Gastrocnemius medialis (tissue), 4 donors: ENCODE measurements around the gene MISP. TPM values are rescaled to one million over a fixed set of nuclear protein-coding genes. Genes with fewer than 3 reads are reported as not detected.

ENCODE experiments used
- ATAC-seq, 2 donors: fragments of 150-250 bp; one replicate each; pipeline ENCODE4 v1.9.1; 2016
- DNase-seq, 2 donors: peaks; one replicate each; pipeline ENCODE4 v3.0.0-alpha.2; 2019
- H3K27ac ChIP-seq, 4 donors: fragments of 200-600 bp; sonication (generic); 1 replicate in 1 of 4; 2 replicates in 3 of 4; pipeline ENCODE4 v1.5.1; 2016 to 2018; ENCODE audit warnings: mild to moderate bottlenecking in 2 of 4, moderate library complexity in 1 of 4
- H3K27me3 ChIP-seq, 3 donors: fragments of 200-600 bp; sonication (generic) in 2 of 3; 1 replicate in 1 of 3; 2 replicates in 2 of 3; pipeline versions ENCODE4 v1.5.1 to v1.6.0; 2016 to 2019; ENCODE audit warnings: mild to moderate bottlenecking in 1 of 3, moderate library complexity in 1 of 3
- H3K36me3 ChIP-seq, 2 donors: fragments of 200-600 bp; sonication (generic) in 1 of 2; one replicate each; pipeline ENCODE4 v1.5.1; 2017 to 2018
- H3K4me1 ChIP-seq, 2 donors: fragments of 200-600 bp; sonication (generic) in 1 of 2; one replicate each; pipeline ENCODE4 v1.5.1; 2016 to 2017; ENCODE audit warnings: mild to moderate bottlenecking in 2 of 2
- H3K4me3 ChIP-seq, 4 donors: fragments of 200-600 bp; sonication (generic) in 3 of 4; 1 replicate in 1 of 4; 2 replicates in 3 of 4; pipeline ENCODE4 v1.5.1; 2016 to 2019; ENCODE audit warnings: mild to moderate bottlenecking in 2 of 4
- H3K9me3 ChIP-seq, 3 donors: fragments of 200-600 bp; sonication (generic) in 2 of 3; 1 replicate in 1 of 3; 2 replicates in 2 of 3; pipeline ENCODE4 v1.5.1; 2016 to 2019
- POLR2A ChIP-seq, 2 donors: fragments of 450-650 bp; IDR thresholded peaks; one replicate each; pipeline ENCODE4 v1.6.1; 2017; ENCODE audit warnings: antibody characterized with exemption in 2 of 2, mild to moderate bottlenecking in 2 of 2, moderate library complexity in 2 of 2
- in situ Hi-C, 4 donors: fragments of 200-750 bp; cut with MboI; loops; one replicate each; pipeline versions ENCODE4 v1.15.0 to v1.8.0; 2017; ENCODE audit warnings: low sequenced_read_pairs in 4 of 4
- intact Hi-C: fragments of 100-400 bp; cut with DNase I; formaldehyde crosslinking; loops from one replicate; pipeline ENCODE4 v1.15.1; 2023; ENCODE audit warnings: low total_unique reads
- total RNA-seq, 4 donors: library from RNA; depleted of rRNA; stranded (reverse); fragments of >200 nt; gene quantifications; one replicate each; pipeline versions ENCODE4 v1.1.0 to v1.2.3, GENCODE V29; 2016
- TF ChIP-seq, protein P1 (sequence below), 5 experiments: fragments of 450-650 bp in 3 of 5; fragments of 200-600 bp in 2 of 5; sonication (generic) in 2 of 5; IDR thresholded peaks in 4 of 5; conservative IDR thresholded peaks in 1 of 5; 1 replicate in 4 of 5; 2 replicates in 1 of 5; pipeline ENCODE4 v1.5.1; 2016 to 2019; ENCODE audit warnings: antibody characterized with exemption in 5 of 5, mild to moderate bottlenecking in 3 of 5, moderate library complexity in 3 of 5

MISP gene
- total RNA-seq, 4 donors from 2014 or later: 1.2 TPM; not detected in 3

DNA sequence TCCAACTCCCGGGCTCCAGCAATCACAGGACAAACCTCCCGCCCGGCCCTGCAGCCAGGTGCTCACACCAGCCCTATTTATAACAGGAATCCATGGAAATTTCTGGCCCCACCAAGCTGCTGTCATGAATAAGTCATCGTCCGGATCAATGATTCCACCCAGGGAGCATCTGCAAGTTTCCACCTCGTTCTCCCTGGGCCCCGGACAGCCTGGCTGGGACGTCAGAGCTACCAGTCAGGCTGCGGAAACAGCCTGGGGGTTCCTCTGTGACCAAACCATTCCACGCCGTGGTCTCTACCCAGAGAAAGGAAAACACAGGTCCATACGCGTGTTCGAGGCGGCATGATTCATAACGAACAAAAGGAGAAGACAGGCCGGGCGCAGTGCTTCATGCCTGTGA, 25.6 kb downstream of the MISP start:
- TF ChIP-seq POLR2A (IDR thresholded peaks at IDR 0.05): no peak
- TF ChIP-seq, protein P1, sequence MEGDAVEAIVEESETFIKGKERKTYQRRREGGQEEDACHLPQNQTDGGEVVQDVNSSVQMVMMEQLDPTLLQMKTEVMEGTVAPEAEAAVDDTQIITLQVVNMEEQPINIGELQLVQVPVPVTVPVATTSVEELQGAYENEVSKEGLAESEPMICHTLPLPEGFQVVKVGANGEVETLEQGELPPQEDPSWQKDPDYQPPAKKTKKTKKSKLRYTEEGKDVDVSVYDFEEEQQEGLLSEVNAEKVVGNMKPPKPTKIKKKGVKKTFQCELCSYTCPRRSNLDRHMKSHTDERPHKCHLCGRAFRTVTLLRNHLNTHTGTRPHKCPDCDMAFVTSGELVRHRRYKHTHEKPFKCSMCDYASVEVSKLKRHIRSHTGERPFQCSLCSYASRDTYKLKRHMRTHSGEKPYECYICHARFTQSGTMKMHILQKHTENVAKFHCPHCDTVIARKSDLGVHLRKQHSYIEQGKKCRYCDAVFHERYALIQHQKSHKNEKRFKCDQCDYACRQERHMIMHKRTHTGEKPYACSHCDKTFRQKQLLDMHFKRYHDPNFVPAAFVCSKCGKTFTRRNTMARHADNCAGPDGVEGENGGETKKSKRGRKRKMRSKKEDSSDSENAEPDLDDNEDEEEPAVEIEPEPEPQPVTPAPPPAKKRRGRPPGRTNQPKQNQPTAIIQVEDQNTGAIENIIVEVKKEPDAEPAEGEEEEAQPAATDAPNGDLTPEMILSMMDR (IDR thresholded peaks at IDR 0.05 in 4 of 5, conservative IDR thresholded peaks at IDR 0.05 in 1 of 5): no peak
- H3K36me3 ChIP-seq: no peaks in the 10 kb centered on the region
- no peak for ATAC-seq
- in situ Hi-C loops (loop anchor here in 3 of 4 donors (10.0 kb wide), 3 partner anchors 148 to 208 kb away; partner anchors contain the start of genes ARID3A (in 1 of the 3) and WDR18 (in 1 of the 3)), intact Hi-C loops (no loop called here)
- H3K9me3 ChIP-seq: no peaks in the 10 kb centered on the region
- peaks cover 4 to 6% (median 5%) of the 10 kb centered on the region in 3 donors for H3K27me3 ChIP-seq
- H3K4me1 ChIP-seq: no peaks in the 10 kb centered on the region
- H3K4me3 ChIP-seq: no peak overlapping the region
- no peak for DNase-seq
- no peak overlapping the region for H3K27ac ChIP-seq

DNA sequence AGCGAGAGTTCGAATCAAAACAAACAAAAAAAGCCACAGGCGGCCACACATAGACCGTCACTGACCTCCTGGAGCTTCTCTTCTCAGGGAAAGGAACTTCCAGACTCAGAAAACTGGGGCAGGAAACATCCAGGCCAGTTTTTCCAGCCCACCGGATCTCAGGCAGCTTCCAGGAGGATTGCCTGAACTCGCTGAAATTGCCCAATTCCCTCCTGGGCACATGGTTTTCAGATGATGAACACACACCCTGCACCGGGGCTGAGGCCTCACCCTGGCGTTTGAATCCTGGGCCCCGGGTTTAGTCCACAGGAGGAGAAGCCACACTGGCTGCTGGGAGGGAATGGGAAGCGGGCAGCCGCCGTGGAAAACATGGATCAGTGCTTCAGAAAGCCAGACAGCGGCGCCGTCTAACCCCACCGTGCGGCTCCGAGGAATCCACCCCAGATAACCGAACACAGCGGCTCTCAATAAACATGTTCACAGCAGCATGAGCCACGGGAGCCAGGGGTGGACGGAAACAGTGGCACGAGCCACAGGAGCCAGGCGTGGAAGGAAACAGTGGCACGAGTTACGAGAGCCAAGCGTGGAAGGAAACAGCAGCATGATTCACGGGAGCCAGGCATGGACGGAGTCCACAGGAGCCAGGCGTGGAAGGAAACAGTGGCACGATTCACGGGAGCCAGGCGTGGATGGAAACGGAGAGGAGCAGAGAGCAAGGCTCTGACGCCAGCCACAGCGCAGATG, 28.2 kb downstream of the MISP start:
- Histone ChIP-seq H3K9me3 (no peaks in the 10 kb centered on the region), H3K36me3 (no peaks in the 10 kb centered on the region), H3K4me1 (no peaks in the 10 kb centered on the region), H3K4me3 (peak overlapping the region in 1 of 4 donors; percentile 28), H3K27me3 (peaks cover 8 to 11% (median 8%) of the 10 kb centered on the region in 3 donors), H3K27ac (peak overlapping the region in 2 of 4 donors; percentile 53 to 56)
- peak in 1 of 2 donors; percentile 55 for DNase-seq
- peak; percentile 47 to 77 for ATAC-seq
- TF ChIP-seq, protein P1 (IDR thresholded peaks at IDR 0.05 in 4 of 5, conservative IDR thresholded peaks at IDR 0.05 in 1 of 5): no peak
- no peak for TF ChIP-seq POLR2A (IDR thresholded peaks at IDR 0.05)
- in situ Hi-C loops (loop anchor here in 3 of 4 donors (10.0 kb wide), 3 partner anchors 146 to 206 kb away; partner anchors contain the start of genes ARID3A (in 1 of the 3) and WDR18 (in 1 of the 3)), intact Hi-C loops (no loop called here)

DNA sequence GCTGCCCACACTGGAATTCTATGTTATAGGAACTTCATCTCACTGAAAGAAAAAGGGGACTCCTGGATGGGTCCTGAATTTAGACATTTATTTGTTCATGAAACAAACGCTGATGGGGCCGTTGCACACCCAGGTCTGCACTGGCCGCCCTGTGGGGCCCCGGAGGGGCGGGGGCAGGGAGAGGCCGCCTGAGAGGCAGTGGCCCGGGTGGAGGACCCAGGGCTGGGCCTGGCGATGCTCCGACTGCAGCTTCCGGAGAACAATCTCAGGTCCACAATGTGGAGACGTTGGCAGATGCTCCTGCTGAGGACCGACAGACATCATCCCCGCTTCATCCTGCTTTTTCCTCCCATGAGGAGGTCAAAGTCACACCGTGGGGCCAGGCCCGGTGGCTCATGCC, 30.0 kb downstream of the MISP start:
- no peak for ATAC-seq
- peak overlapping the region in 2 of 4 donors; percentile 28 to 44 for H3K4me3 ChIP-seq

DNA sequence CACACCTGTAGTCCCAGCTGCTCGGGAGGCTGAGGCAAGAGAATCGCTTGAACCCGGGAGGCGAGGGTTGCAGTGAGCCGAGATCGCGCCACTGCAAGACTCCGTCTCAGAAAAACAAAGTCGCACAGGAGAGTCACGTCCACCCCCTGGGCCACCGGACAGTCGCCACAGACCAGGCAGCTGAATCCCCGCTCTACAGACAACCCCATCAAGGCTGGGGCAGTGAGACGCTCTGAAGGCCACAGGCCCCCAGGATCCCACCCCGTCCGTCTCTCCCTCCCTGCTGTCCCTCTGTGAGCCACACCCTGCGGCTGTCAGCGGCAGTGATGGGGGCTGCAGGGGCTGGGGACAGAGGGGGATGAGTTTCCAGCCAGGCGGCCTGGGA, 30.9 kb downstream of the MISP start:
- H3K9me3 ChIP-seq: no peaks in the 10 kb centered on the region
- no peaks in the 10 kb centered on the region for H3K4me1 ChIP-seq
- in situ Hi-C loops: no loop called here
- H3K27me3 ChIP-seq: peaks cover 8 to 11% (median 8%) of the 10 kb centered on the region in 3 donors
- DNase-seq (no peak), ATAC-seq (no peak)
- peak overlapping the region in 3 of 4 donors; percentile 48 to 71 (median 61) for H3K27ac ChIP-seq
- H3K4me3 ChIP-seq: peak overlapping the region in 3 of 4 donors; percentile 22 to 44 (median 28)
- intact Hi-C loops: no loop called here
- H3K36me3 ChIP-seq: no peaks in the 10 kb centered on the region
- no peak for TF ChIP-seq POLR2A (IDR thresholded peaks at IDR 0.05)
- TF ChIP-seq, protein P1 (IDR thresholded peaks at IDR 0.05 in 4 of 5, conservative IDR thresholded peaks at IDR 0.05 in 1 of 5): no peak

More for the DNA sequence above, 30.0 kb downstream of the MISP start:
- in situ Hi-C loops: no loop called here
- Histone ChIP-seq H3K27me3 (peaks cover 8 to 11% (median 8%) of the 10 kb centered on the region in 3 donors), H3K27ac (peak overlapping the region in 2 of 4 donors; percentile 14 to 71), H3K9me3 (no peaks in the 10 kb centered on the region), H3K4me1 (no peaks in the 10 kb centered on the region), H3K36me3 (no peaks in the 10 kb centered on the region)
- intact Hi-C loops: no loop called here
- no peak for DNase-seq
- TF ChIP-seq, protein P1 (IDR thresholded peaks at IDR 0.05 in 4 of 5, conservative IDR thresholded peaks at IDR 0.05 in 1 of 5): no peak
- TF ChIP-seq POLR2A (IDR thresholded peaks at IDR 0.05): no peak
